SIG-M5 (cell line): ENCODE data around the gene DYNLRB2.
A peak's percentile ranks its signal among the peaks of the same experiment; 100 is the strongest.

Experiments
- DNase-seq: peaks from one replicate; lab custom pipeline; 2025; lab: John Stamatoyannopoulos, UW

Gene DYNLRB2

DNA sequence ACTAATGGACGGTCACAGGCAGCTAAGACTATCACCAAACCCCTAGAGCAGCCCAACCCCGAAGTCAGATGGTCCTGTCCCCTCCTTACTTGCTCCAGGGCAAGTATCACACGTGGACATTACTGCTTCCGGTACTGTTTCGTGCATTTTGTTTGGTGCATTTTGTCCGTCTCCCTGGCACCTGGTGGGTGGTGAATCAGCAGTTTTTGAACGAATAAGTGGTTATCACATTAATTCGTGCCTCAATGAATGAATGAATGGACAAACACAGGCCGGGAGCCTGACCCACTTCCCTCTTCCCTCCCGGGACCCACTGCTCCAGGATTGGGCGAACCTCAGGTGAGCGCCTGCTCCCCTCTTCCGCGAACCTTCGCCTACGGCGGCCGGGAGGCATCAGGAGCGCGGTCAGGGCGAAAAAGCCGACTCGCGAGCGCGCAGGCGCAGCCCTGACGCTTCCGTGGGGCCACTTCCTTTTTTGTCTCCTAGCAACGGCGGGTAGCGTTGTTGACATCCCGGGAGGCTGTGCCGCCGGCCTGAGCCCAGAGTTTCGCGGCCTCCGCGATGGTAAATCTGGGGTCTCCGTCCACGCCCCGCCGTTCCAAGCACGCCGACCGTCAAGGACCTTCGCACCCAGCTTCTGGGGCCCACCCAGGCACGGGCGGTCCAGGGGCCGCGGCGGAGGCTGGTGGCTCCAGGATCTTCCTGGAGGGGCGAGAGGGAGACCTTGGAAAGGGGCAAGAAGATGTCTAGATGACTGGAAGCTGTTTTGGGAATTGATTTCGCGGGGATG is at the start of gene DYNLRB2:
Gene DYNLRB2, plus strand, starts transcription at position 478 of the 790 bp plus-strand sequence. Its CDS starts 84 bp downstream, at position 562.
- DNase-seq: peak; percentile 41

- no peak for DNase-seq
These were observed 40.5 kb upstream of the DYNLRB2 start for GRCh38 chr16:80500116-80500859.

DNA sequence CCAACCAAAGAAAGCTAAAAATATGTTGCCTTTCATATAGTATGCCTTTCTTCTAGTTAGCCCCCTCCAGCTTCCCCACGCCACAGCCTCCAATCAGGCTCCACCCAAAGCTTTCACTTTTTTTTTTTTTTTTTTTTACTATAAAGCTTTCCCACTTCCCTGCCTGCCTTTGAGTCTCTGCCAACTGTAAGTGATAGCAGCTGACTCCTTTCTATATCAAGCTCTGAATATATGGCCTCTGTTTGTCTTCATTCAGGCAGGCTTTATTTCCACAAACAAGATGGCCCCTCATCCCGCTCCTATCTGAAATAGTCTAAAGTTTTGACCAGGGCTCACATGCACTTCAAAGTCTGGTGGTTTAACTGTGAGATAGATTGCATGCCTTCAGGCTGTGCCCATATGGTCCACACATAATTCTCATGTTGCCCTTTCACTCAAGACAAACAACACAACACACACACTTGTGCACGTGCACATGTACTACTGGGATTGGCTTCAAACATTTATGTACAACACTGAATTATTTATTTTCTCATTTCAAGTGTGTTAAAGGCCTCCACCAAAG is 39.8 kb upstream of the DYNLRB2 start:
- DNase-seq: no peak

GRCh38 chr16:80503107-80503506 is 37.7 kb upstream of the DYNLRB2 start:
- DNase-seq: no peak

- no peak for DNase-seq
These were observed 33.3 kb upstream of the DYNLRB2 start for GRCh38 chr16:80507538-80507937.

GRCh38 chr16:80509872-80510271 is 30.9 kb upstream of the DYNLRB2 start:
- DNase-seq: no peak

DNA sequence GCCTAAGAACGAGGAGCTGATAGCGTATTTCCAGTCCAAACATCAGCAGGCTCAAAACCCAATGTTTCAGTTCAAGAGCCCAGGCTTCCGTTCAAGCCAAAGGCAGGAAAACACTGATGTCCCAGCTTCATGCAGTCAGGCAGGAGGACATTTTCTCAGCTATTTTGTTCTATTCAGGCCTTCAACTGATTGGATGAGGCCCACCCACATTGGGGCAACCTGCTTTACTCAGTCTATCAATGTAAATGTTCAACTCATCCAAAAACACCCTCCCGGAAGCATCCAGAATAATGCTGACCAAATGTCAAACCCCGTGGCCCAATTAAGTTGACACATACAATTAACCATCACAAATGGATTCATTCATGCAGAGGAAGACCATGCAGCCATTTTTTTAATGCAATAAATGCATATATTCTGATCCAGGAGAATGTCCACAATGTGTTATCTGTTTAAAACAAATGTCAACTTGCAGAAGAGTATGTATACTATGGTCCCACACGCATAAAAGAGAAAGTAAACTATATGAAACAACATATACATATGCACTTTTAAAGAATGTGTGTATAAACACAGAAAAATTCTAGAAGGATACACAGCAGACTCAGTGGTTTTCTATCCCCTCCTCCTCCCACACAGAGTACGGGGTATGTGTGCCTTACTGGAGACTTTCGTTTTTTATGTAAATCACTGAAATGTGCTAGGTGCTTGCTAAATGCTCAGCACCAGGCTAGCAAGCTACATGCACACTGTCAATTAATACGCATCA is 28.8 kb upstream of the DYNLRB2 start:
- no peak for DNase-seq

GRCh38 chr16:80512593-80512853 is 28.3 kb upstream of the DYNLRB2 start:
- no peak for DNase-seq

GRCh38 chr16:80515374-80515773 is 25.4 kb upstream of the DYNLRB2 start:
- DNase-seq: no peak

DNA sequence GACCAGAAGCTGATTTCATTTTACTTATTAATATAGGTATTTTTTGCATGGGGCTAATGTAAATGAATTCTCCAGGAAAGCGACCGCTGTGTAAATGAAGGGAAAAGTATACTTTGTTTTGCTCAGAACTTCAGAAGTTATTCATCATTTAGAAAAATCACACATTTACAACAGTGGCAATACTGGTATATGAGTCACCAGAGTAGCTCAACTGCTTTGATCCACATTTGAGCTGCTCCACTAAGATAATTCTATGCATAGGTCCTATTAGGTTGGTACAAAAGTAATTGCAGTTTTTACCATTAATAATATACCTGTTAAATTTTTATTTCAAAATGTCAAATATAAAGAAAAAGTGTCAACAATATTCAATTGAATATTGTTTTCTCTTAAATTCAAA is 22.9 kb upstream of the DYNLRB2 start:
- DNase-seq: no peak

DNA sequence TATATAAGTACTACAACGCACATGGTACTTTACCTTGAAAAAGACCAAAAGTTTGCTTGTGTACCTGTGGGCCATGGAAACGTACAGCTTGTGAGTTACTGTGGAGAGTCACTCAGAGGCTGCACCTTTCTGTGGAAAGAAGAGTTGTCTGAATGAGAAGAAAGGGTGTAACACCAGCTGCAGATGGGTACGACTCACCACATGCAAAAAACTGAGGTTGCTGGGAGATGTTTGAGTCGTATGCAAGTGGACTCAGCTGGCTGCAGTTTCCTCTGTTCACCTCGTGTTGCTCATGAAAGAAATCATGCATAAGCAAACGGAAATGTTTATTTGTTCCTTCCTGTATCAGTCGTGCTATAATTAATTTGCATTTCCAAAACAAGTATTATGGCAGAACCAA is 22.4 kb upstream of the DYNLRB2 start:
- no peak for DNase-seq

GRCh38 chr16:80519189-80519588 is 21.6 kb upstream of the DYNLRB2 start:
- no peak for DNase-seq

GRCh38 chr16:80525420-80525819 is 15.4 kb upstream of the DYNLRB2 start:
- no peak for DNase-seq

DNA sequence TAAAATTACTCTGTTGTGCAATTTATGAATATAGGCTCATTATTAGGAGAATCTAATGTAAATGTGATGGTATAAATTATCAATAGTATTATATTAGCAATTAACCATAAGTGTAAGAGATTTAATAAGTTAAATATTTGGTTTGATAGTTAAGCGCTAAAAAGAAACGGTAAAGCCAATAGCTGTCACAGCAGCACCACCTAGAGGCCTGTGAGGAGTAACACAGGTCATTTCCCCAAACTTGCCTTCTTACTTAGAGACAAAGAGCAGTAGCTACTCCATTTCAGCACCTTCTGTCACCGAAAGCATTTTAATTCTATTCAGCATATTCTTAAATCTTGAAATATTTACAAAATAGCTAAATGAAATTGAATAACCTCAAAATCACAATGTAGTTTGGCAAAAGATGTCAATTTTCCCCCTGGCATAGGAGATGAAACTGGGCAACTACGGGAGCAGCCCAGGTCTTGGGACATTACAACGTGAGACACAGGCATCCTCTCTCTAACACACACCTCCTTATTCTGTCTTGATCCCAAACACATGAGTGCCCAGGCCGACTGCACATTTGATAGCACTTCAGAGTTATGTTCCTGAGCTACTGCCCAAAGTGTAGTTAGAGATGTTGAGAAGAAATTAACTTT is 14.3 kb upstream of the DYNLRB2 start:
- DNase-seq: no peak

DNA sequence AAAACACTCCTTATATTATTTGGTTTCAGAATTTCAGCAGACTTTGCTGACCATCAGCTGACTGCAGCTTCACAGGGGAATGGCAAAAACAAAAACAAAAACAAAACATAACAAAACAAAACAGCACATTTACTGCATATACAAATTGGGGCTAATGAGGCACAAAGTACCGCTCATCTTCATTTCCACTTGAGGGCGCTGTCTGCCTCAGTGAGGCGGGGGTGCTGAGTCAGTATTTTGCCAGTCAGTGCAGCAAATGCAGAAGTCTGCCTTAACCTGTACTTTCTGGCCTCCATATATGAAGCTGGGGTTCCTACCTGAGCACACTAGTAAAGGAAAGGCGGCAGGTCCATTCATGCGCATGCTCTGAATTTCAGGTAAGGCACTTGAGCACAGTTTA is 13.5 kb upstream of the DYNLRB2 start:
- DNase-seq: no peak

DNA sequence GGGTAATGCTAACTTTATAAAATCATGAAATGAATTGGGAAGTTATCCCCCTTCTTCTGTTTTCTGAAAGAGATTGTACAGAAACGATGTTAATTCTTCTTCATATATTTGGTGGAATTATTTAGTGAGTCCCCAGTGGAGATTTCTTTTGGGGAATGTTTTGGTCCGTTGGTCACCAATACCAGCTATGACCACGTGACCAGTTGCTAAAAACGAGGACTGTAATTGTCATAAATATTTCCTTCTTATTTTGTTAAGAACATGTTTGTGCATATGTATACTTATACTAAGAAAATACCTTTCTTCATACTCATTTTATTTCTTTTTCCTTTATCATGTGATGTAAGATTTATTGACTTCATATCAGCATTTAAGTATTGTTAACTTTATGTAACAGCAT is 10.3 kb upstream of the DYNLRB2 start:
- DNase-seq: no peak

DNA sequence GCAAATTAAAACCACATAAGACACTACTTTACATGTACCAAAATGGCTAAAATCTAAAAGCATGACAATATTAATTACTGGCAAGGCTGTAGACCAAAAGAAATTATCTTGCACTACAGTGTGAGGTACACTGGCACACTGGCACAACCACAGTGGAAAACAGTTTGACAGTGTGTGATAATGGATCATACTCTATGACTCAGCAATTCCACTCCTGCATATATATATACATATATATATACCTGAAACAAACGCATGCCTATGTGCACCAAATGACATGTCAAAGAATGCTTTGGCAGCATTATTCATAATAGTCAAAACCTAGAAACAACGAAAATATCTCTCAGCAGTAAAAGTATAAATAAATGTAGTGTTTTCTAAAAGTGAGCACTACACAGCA is 4.6 kb upstream of the DYNLRB2 start:
- DNase-seq: no peak

DNA sequence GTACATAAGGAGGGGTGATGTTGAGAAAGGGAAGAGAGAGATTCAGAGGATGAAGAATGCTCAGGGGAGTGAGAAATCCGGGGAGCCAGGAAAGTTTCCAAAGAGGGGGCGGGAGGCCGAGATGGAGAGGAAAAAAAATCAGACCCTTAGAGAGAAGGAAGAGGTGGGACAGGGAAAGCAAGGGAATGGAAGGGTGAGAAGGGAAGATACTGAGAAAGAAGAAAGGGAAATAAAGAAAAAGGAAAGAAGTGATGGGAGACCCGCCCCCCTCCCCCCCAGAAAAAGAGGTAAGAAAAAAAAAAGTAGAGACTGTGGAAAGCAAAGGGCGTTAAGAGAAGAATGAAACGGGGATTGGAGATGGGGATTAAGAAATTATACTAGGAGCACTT is 507 bp downstream of the DYNLRB2 start:
- no peak for DNase-seq

- DNase-seq: no peak
These were observed 2.4 kb downstream of the DYNLRB2 start for GRCh38 chr16:80543162-80543561.

- no peak for DNase-seq
These were observed 3.5 kb downstream of the DYNLRB2 start for GRCh38 chr16:80544326-80544725.

- DNase-seq: no peak
These were observed 5.5 kb downstream of the DYNLRB2 start for GRCh38 chr16:80546249-80546648.

DNA sequence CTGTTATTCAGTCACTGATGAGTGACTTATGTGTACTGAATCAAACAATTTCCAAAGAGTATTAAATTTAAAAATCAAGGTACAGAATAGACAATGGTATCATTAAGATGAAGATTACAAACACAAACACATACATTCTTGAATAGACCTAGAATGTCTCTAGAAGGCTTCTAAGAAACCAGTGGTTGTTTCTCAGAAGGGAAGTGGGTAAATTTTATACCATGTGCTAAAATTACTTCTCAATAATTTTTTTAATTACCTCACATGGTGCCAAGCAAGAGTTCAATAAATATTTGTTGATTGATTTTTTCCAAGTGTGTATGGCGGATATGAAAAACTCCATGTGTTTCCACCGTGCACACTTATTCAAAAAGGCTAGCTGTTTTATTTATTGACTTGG is 6.4 kb downstream of the DYNLRB2 start:
- no peak for DNase-seq
